HCT116 (cell line): ENCODE data around the gene CYP2A6. TPM values are rescaled to one million over a fixed set of nuclear protein-coding genes. Genes with fewer than 3 reads are reported as not detected.

Experiments used
- ATAC-seq: fragments of 200-7000 bp; cut with Tn5 transposase; 2 replicates; pipeline ENCODE4 v1.9.1; 2020; ENCODE audit warnings: mild to moderate bottlenecking, moderate library complexity
- BruUV-seq: library from RNA; stranded (reverse); fragments of 400-500 nt; replicated peaks from 2 replicates; lab custom pipeline; 2021; lab: Mats Ljungman, UMichigan
- CTCF ChIA-PET: fragments of 300-600 bp; sonication (Branson Sonifier 250); formaldehyde crosslinking; loops from one replicate; lab custom pipeline; 2021; ENCODE audit warnings: antibody characterized with exemption; lab: Charles Lee
- POLR2A ChIA-PET: fragments of 300-600, 350-600 bp; sonication (Branson Sonifier 250); formaldehyde crosslinking; loops from one replicate; lab custom pipeline; 2021; ENCODE audit warnings: antibody characterized with exemption; lab: Charles Lee
- RAD21 ChIA-PET, 2 experiments: fragments of 300-600 bp; sonication (Branson Sonifier 250); formaldehyde crosslinking; loops; one replicate each; lab custom pipeline; 2023; ENCODE audit warnings: low total read pairs in 2 of 2; ENCODE audit not compliant: uncharacterized antibody in 2 of 2, unreplicated experiment in 2 of 2, low non-redundant PET in 1 of 2; lab: Charles Lee
- DNase-seq: peaks from one replicate; pipeline ENCODE4 v3.0.0-alpha.2; 2010; ENCODE audit warnings: low read depth, low spot score
- H2AFZ ChIP-seq: fragments of 200-600 bp; shearing (Covaris generic), sonication (generic); 2 replicates; pipeline ENCODE4 v1.6.1; 2017; ENCODE audit warnings: low read depth, mixed run types, mixed read lengths, antibody characterized with exemption, low read length; ENCODE audit not compliant: poor library complexity, severe bottlenecking
- H3K27ac ChIP-seq: 2 replicates; pipeline ENCODE4 v1.5.1; 2012; ENCODE audit warnings: low read depth, low read length
- H3K27me3 ChIP-seq: fragments of 200-600 bp; sonication (generic); 2 replicates; pipeline ENCODE4 v1.6.1; 2016; ENCODE audit warnings: mixed run types, low read length, mixed read lengths; ENCODE audit not compliant: insufficient read depth
- H3K36me3 ChIP-seq, 2 experiments: fragments of 200-500 bp in 1 of 2; fragments of 200-600 bp in 1 of 2; sonication (Bioruptor generic) in 1 of 2; sonication (generic) in 1 of 2; 2 replicates each; pipeline versions ENCODE4 v1.5.1 to v1.6.1; 2014 to 2016; ENCODE audit warnings: low read length in 2 of 2, inconsistent platforms in 1 of 2, mixed read lengths in 1 of 2, mixed run types in 1 of 2; ENCODE audit not compliant: insufficient read depth in 2 of 2, control insufficient read depth in 1 of 2
- H3K4me1 ChIP-seq, 2 experiments: fragments of 200-600 bp in 1 of 2; sonication (generic) in 1 of 2; 2 replicates each; pipeline versions ENCODE4 v1.5.1 to v1.6.1; 2012 to 2017; ENCODE audit warnings: low read length in 2 of 2, inconsistent platforms in 1 of 2, mild to moderate bottlenecking in 1 of 2, mixed read lengths in 1 of 2, mixed run types in 1 of 2, moderate library complexity in 1 of 2; ENCODE audit not compliant: insufficient read depth in 2 of 2, control insufficient read depth in 1 of 2
- H3K4me2 ChIP-seq: fragments of 200-600 bp; sonication (generic); 2 replicates; pipeline ENCODE4 v1.6.1; 2017; ENCODE audit warnings: mixed run types, low read length, mixed read lengths
- H3K4me3 ChIP-seq, 2 experiments: fragments of 200-600 bp in 1 of 2; sonication (generic) in 1 of 2; replicated peaks in 1 of 2; 2 replicates each; pipeline ENCODE4 v1.5.1; 2011 to 2016; ENCODE audit warnings: low read length in 2 of 2, control low read depth in 1 of 2, low read depth in 1 of 2, mild to moderate bottlenecking in 1 of 2, mixed read lengths in 1 of 2, mixed run types in 1 of 2
- H3K79me2 ChIP-seq: fragments of 200-600 bp; sonication (generic); 2 replicates; pipeline ENCODE4 v1.6.1; 2017; ENCODE audit warnings: mild to moderate bottlenecking, mixed run types, low read length, moderate library complexity, mixed read lengths; ENCODE audit not compliant: insufficient read depth
- H3K9ac ChIP-seq: fragments of 200-600 bp; sonication (generic); 2 replicates; pipeline ENCODE4 v1.6.1; 2016; ENCODE audit warnings: low read length, mixed read lengths
- H3K9me2 ChIP-seq: fragments of 200-600 bp; sonication (generic), shearing (Covaris generic); 2 replicates; pipeline ENCODE4 v1.6.1; 2017; ENCODE audit warnings: mixed run types, mild to moderate bottlenecking, moderate library complexity; ENCODE audit not compliant: insufficient read depth
- H3K9me3 ChIP-seq, 2 experiments: fragments of 200-500 bp in 1 of 2; fragments of 200-600 bp in 1 of 2; sonication (Bioruptor generic) in 1 of 2; sonication (generic) in 1 of 2; 2 replicates each; pipeline ENCODE4 v1.6.1; 2014 to 2017; ENCODE audit warnings: low read length in 2 of 2, mixed read lengths in 2 of 2, inconsistent platforms in 1 of 2, low read depth in 1 of 2, mild to moderate bottlenecking in 1 of 2, mixed run types in 1 of 2, moderate library complexity in 1 of 2; ENCODE audit not compliant: control insufficient read depth in 1 of 2, insufficient read depth in 1 of 2
- H4K20me1 ChIP-seq: fragments of 200-600 bp; sonication (generic), shearing (Covaris generic); 2 replicates; pipeline ENCODE4 v1.6.1; 2017; ENCODE audit warnings: mixed run types, mild to moderate bottlenecking, moderate library complexity; ENCODE audit not compliant: insufficient read depth
- ATF3 ChIP-seq: IDR thresholded peaks from 2 replicates; pipeline ENCODE4 v1.6.1; 2012
- CEBPB ChIP-seq: IDR thresholded peaks from 2 replicates; pipeline ENCODE4 v1.6.1; 2012; ENCODE audit warnings: low read depth
- CTCF ChIP-seq, 3 experiments: fragments of 200-600 bp in 1 of 3; sonication (generic) in 1 of 3; IDR thresholded peaks in 2 of 3; conservative IDR thresholded peaks in 1 of 3; 2 replicates each; pipeline ENCODE4 v1.5.1; 2012 to 2017; ENCODE audit warnings: low read depth in 2 of 3, low read length in 2 of 3, antibody characterized with exemption in 1 of 3, borderline replicate concordance in 1 of 3, control low read depth in 1 of 3, mild to moderate bottlenecking in 1 of 3, mixed read lengths in 1 of 3, mixed run types in 1 of 3, moderate library complexity in 1 of 3; ENCODE audit not compliant: insufficient read depth in 1 of 3
- EGR1 ChIP-seq: IDR thresholded peaks from 2 replicates; pipeline ENCODE4 v1.6.1; 2012; ENCODE audit warnings: low read depth
- ELF1 ChIP-seq: IDR thresholded peaks from 2 replicates; pipeline ENCODE4 v1.6.1; 2012; ENCODE audit warnings: low read depth, borderline replicate concordance
- EZH2phosphoT487 ChIP-seq: fragments of 200-600 bp; IDR thresholded peaks from 2 replicates; pipeline ENCODE4 v1.6.1; 2018; ENCODE audit warnings: antibody characterized with exemption, borderline replicate concordance
- FOSL1 ChIP-seq: IDR thresholded peaks from 2 replicates; pipeline ENCODE4 v1.6.1; 2012; ENCODE audit warnings: low read depth
- JUND ChIP-seq: IDR thresholded peaks from 2 replicates; pipeline ENCODE4 v1.6.1; 2012
- MAX ChIP-seq: IDR thresholded peaks from 2 replicates; pipeline ENCODE4 v1.6.1; 2012
- POLR2A ChIP-seq: IDR thresholded peaks from 2 replicates; pipeline ENCODE4 v1.7.0; 2011; ENCODE audit warnings: borderline replicate concordance; ENCODE audit not compliant: insufficient read depth, insufficient read length; ENCODE audit errors: extremely low read depth
- POLR2AphosphoS5 ChIP-seq: IDR thresholded peaks from 2 replicates; pipeline ENCODE4 v1.6.1; 2011; ENCODE audit warnings: mild to moderate bottlenecking, low read depth, low read length, moderate library complexity
- RAD21 ChIP-seq: IDR thresholded peaks from 2 replicates; pipeline ENCODE4 v1.6.1; 2012; ENCODE audit warnings: low read depth, mild to moderate bottlenecking
- REST ChIP-seq: IDR thresholded peaks from 2 replicates; pipeline ENCODE4 v1.6.1; 2012; ENCODE audit warnings: low read depth
- SIN3A ChIP-seq: IDR thresholded peaks from 2 replicates; pipeline ENCODE4 v1.6.1; 2012; ENCODE audit warnings: low read depth
- SP1 ChIP-seq: IDR thresholded peaks from 2 replicates; pipeline ENCODE4 v1.6.1; 2012; ENCODE audit warnings: low read depth
- TCF7L2 ChIP-seq: IDR thresholded peaks from 2 replicates; pipeline ENCODE4 v1.7.0; 2011; ENCODE audit warnings: borderline replicate concordance, inconsistent platforms; ENCODE audit not compliant: insufficient read depth, insufficient read length; ENCODE audit errors: extremely low read depth
- YY1 ChIP-seq: IDR thresholded peaks from 2 replicates; pipeline ENCODE4 v1.6.1; 2011; ENCODE audit warnings: low read length, low read depth, moderate library complexity, mild to moderate bottlenecking; ENCODE audit not compliant: insufficient replicate concordance; ENCODE audit errors: extremely low read depth
- ZNF274 ChIP-seq: fragments of 200-500 bp; sonication (Bioruptor generic); IDR thresholded peaks from 2 replicates; pipeline ENCODE4 v1.6.1; 2014; ENCODE audit warnings: mild to moderate bottlenecking, low read depth, low read length, inconsistent platforms
- intact Hi-C: fragments of 100-400 bp; cut with micrococcal nuclease; formaldehyde crosslinking; loops from 2 replicates; pipeline ENCODE4 v1.10.0; 2022
- total RNA-seq: library from RNA; stranded (reverse); gene quantifications from one replicate; pipeline ENCODE4 v1.2.1, GENCODE V29; 2021; ENCODE audit not compliant: unreplicated experiment

Gene CYP2A6
- total RNA-seq, 1 experiment from 2014 or later, result 0.57 TPM

- no peak for TF ChIP-seq CEBPB
Measured at GRCh38 chr19:40810160-40810559, 40.1 kb downstream of the CYP2A6 start (continued).

- no peaks in the 10 kb centered on the region for H3K9me2 ChIP-seq
- no peak for ATAC-seq
- no peak overlapping the region for H3K4me3 ChIP-seq
- RAD21 ChIA-PET, result no interaction called here
- intact Hi-C loops, result loop anchor here (10.0 kb wide), 1 partner anchor 335 kb away; no protein-coding TSS in a partner anchor
- TF ChIP-seq EGR1, result no peak
- no peak for TF ChIP-seq POLR2AphosphoS5
- no peak for TF ChIP-seq RAD21
- TF ChIP-seq EZH2phosphoT487, result no peak
- no peak for TF ChIP-seq POLR2A
- TF ChIP-seq MAX, result no peak
- TF ChIP-seq FOSL1, result no peak
- no peak for TF ChIP-seq JUND
- TF ChIP-seq TCF7L2, result no peak
- no peak for TF ChIP-seq CTCF (IDR thresholded peaks at IDR 0.05 in 2 of 3, conservative IDR thresholded peaks at IDR 0.05 in 1 of 3; ENCODE audit: borderline replicate concordance in 1 of 3, insufficient read depth in 1 of 3, low read depth in 2 of 3, low read length in 2 of 3)
- no peak for TF ChIP-seq CEBPB
- TF ChIP-seq YY1, result no peak
- no peak for TF ChIP-seq ZNF274
- no peak for TF ChIP-seq ATF3
- TF ChIP-seq SIN3A, result no peak
- TF ChIP-seq REST, result no peak
- TF ChIP-seq SP1, result no peak
- no peak for TF ChIP-seq ELF1
- BruUV-seq, result no TSS peak
- no peaks in the 10 kb centered on the region for H3K9me3 ChIP-seq
- peaks cover 4% of the 10 kb centered on the region; the same call in 1 of the 2 replicates for H4K20me1 ChIP-seq
- H3K4me1 ChIP-seq, result peaks cover 23 to 57% of the 10 kb centered on the region in 2 experiments
- no peak overlapping the region for H3K9ac ChIP-seq
- CTCF ChIA-PET, result no interaction called here
- no peak overlapping the region for H2AFZ ChIP-seq
- POLR2A ChIA-PET, result no interaction called here
- no peak overlapping the region for H3K4me2 ChIP-seq
- no peaks in the 10 kb centered on the region for H3K27me3 ChIP-seq
- H3K27ac ChIP-seq, result peak overlapping the region; percentile 25; the same call in 1 of the 2 replicates
- peaks cover 7 to 10% of the 10 kb centered on the region in 2 experiments; a peak in 2 of 4 replicates for H3K36me3 ChIP-seq
- no peak for DNase-seq
- peaks cover 35% of the 10 kb centered on the region for H3K79me2 ChIP-seq
Measured at GRCh38 chr19:40809358-40810086, 40.7 kb downstream of the CYP2A6 start.
